WERI-Rb-1 (cell line): Measurements from ENCODE around the gene RNASE7.

Experiments
- DNase-seq: peaks from one replicate; pipeline ENCODE4 v3.0.0-alpha.2; 2020
- H3K27ac ChIP-seq: fragments of 250-450 bp; sonication (Bioruptor Pico); 2 replicates; pipeline ENCODE4 v1.5.1; 2020; ENCODE audit warnings: mild to moderate bottlenecking, moderate library complexity
- H3K27me3 ChIP-seq: fragments of 250-450 bp; sonication (Bioruptor Pico); 2 replicates; pipeline ENCODE4 v1.5.1; 2021; ENCODE audit warnings: mild to moderate bottlenecking, low read depth, moderate library complexity; ENCODE audit not compliant: insufficient read depth, severe bottlenecking
- H3K36me3 ChIP-seq: fragments of 250-450 bp; sonication (Bioruptor Pico); 2 replicates; pipeline ENCODE4 v1.5.1; 2020; ENCODE audit warnings: mild to moderate bottlenecking, moderate library complexity
- H3K4me3 ChIP-seq: 2 replicates; pipeline ENCODE4 v1.5.1; 2011; ENCODE audit warnings: low read depth, mild to moderate bottlenecking, control low read depth, low read length
- H3K9me3 ChIP-seq: fragments of 250-450 bp; sonication (Bioruptor Pico); 2 replicates; pipeline ENCODE4 v1.5.1; 2021; ENCODE audit warnings: mild to moderate bottlenecking, moderate library complexity; ENCODE audit not compliant: severe bottlenecking
- CTCF ChIP-seq: IDR thresholded peaks from 2 replicates; pipeline ENCODE4 v1.5.1; 2011; ENCODE audit warnings: low read depth, mild to moderate bottlenecking, control low read depth, inconsistent platforms, low read length

RNASE7 gene

GRCh38 chr14:21056520-21057163 is 14.5 kb downstream of the RNASE7 start:
- Histone ChIP-seq H3K9me3 (no peaks in the 10 kb centered on the region), H3K4me3 (no peak overlapping the region), H3K36me3 (no peaks in the 10 kb centered on the region), H3K27ac (no peak overlapping the region), H3K27me3 (no peaks in the 10 kb centered on the region)
- no peak for TF ChIP-seq CTCF
- no peak for DNase-seq

DNA sequence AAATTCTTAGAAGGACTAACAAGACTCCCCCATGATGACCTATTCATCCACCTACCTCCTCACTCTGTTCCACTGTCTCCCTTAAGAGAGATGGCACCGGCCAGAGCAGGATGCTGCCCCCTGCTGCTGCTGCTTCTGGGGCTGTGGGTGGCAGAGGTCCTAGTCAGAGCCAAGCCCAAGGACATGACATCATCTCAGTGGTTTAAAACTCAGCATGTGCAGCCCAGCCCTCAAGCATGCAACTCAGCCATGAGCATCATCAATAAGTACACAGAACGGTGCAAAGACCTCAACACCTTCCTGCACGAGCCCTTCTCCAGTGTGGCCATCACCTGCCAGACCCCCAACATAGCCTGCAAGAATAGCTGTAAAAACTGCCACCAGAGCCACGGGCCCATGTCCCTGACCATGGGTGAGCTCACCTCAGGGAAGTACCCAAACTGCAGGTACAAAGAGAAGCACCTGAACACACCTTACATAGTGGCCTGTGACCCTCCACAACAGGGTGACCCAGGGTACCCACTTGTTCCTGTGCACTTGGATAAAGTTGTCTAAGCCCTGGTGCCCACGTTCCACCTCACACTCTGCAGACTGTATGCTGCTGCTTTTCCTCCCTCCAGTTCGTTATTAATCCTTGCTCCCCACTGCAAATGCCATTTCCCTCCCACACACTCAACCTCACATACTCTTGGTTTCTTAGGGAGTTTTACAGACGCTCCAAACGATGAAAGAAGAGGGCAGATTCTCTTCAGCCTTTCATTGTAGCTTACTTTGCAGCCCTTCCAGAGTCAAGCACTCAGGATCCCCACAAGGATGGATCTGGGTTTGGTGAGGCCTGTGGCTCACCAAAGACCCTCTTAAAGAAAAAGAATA is 15.9 kb downstream of the RNASE7 start, which contains the start of gene RNASE8:
TSS of gene RNASE8 (plus strand) at position 20 of the 873 bp plus-strand sequence. CDS start at position 91, 71 bp downstream.
- no peak within 1 kb of the TSS for H3K4me3 ChIP-seq
- no peak within 1 kb of the TSS for H3K27ac ChIP-seq
- DNase-seq = no peak

DNA sequence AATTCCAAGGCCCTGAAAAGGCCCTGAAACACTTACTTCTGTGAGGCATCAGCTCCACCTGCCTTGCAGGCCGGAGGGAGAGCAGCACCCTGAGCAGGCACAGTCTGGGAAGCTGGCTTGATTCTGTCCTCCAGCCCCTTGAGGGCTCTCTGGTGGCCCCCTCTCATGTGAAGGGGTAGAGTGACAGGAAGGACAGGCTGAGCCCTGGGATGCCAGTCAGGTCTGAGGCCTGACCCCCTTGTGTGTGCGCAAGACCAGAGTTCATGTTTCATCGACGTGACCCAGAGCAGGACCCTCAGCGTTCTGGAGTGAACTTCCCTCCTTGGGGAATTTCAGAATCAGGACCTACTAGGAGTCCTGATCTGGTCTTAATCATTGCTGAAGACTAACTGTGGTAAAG is 16.7 kb downstream of the RNASE7 start:
- no peak for DNase-seq
- no peaks in the 10 kb centered on the region for H3K27me3 ChIP-seq
- H3K9me3 ChIP-seq = no peaks in the 10 kb centered on the region
- H3K27ac ChIP-seq = no peak overlapping the region
- H3K4me3 ChIP-seq = no peak overlapping the region
- TF ChIP-seq CTCF = no peak
- no peaks in the 10 kb centered on the region for H3K36me3 ChIP-seq

More for the DNA sequence above, 15.9 kb downstream of the RNASE7 start, which contains the start of gene RNASE8:
- no peaks in the 10 kb centered on the region for H3K27me3 ChIP-seq
- no peak for TF ChIP-seq CTCF
- H3K36me3 ChIP-seq = no peaks in the 10 kb centered on the region
- H3K9me3 ChIP-seq = no peaks in the 10 kb centered on the region

DNA sequence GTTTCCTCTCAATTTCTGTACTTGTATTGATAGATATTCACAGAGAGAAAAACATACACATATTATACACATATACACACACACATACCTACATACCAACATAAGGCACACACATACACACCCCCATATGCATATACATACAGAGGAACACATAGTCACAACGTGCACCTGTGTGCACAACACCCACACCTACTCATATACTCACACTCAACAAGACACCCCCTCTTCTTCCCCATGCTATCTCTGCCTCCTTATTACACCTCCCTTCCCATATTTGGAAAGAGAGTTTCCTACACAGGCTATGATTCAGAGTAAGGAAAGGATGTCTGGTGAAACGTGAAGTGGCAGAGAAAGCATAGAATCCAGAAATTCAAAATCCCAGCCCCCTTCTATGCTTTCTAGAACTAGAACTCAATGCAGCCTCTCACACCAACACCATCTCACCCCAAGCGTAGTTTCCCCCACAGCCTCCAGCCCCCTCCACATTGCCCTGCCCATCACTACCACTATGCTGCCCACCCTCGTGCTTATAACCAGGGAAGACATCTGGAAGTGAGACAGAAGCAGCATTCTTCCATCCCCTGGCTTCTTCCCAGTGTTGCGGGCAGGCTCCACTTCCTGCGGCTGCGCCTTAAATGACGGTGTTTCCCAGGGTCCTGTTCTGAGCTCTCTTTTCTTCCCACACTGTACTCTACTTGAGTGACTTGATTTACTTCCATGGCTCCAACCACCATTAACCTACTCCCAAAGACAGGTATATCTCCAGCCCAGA is 17.9 kb downstream of the RNASE7 start:
- Histone ChIP-seq H3K36me3 (no peaks in the 10 kb centered on the region), H3K9me3 (no peaks in the 10 kb centered on the region), H3K4me3 (no peak overlapping the region), H3K27ac (no peak overlapping the region), H3K27me3 (no peaks in the 10 kb centered on the region)
- no peak for DNase-seq
- no peak for TF ChIP-seq CTCF

- no peak for TF ChIP-seq CTCF
- no peaks in the 10 kb centered on the region for H3K36me3 ChIP-seq
- DNase-seq = no peak
Observed at GRCh38 chr14:21060614-21061346, 18.6 kb downstream of the RNASE7 start.

More at GRCh38 chr14:21060614-21061346, 18.6 kb downstream of the RNASE7 start:
- Histone ChIP-seq H3K4me3 (no peak overlapping the region), H3K9me3 (no peaks in the 10 kb centered on the region), H3K27ac (no peak overlapping the region), H3K27me3 (no peaks in the 10 kb centered on the region)
